ENCODE results near the gene LMO3.

DNA sequence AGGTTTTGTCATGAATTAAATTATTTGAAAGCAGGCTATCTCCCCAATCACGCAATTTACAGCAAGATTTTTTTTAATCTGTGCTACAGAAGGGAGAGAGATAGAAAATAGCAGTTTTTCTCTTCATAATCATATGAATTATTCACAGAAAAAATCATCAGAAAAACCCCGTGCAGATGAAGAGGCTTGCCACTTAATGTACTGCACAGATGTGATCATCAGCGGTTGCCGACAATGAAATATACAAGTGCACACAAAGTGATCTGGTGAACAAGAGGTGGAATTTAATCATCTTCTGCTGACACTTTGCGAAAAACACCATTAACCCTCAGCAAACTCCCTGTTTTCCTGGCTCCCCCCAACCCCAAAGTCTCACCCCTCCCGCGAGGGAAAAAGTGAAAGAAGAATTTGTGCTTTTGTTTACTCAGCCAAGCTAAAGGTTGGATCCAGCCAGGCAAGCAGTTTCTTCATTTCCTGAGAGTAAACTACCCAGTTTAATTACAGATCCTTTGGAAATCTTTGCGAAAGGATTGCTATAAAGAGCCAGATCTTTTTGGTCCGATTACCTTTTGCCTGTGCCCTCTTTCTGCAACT, 3.1 kb upstream of the LMO3 start:
- TF ChIP-seq CTCF (conservative IDR thresholded peaks at IDR 0.05; ENCODE audit: low read length) = no peak
- TF ChIP-seq EZH2phosphoT487 (IDR thresholded peaks at IDR 0.05; ENCODE audit: borderline replicate concordance) = no peak

All from Loucy (cell line).